HL-60 (cell line): Measurements from ENCODE around the gene PRPH2.
"Not testable (repeated sequence)": the region's sequence is repeated elsewhere in the genome, so short reads cannot be mapped to it uniquely, and the experiment has no call there.

Experiments used
- DNase-seq, 2 experiments: peaks; one replicate each; pipeline ENCODE4 v3.0.0-alpha.2; 2010 to 2020; ENCODE audit warnings: low read depth in 1 of 2, low spot score in 1 of 2
- H3K27ac ChIP-seq: fragments of 250-450 bp; sonication (Bioruptor Pico); replicated peaks from 2 replicates; pipeline ENCODE4 v1.5.1; 2020; ENCODE audit warnings: mild to moderate bottlenecking, moderate library complexity
- H3K27me3 ChIP-seq: fragments of 250-450 bp; sonication (Bioruptor Pico); 2 replicates; pipeline ENCODE4 v1.5.1; 2021; ENCODE audit warnings: mild to moderate bottlenecking, moderate library complexity; ENCODE audit not compliant: insufficient read depth, poor library complexity, severe bottlenecking
- H3K4me3 ChIP-seq: replicated peaks from 2 replicates; pipeline ENCODE4 v1.5.1; 2011; ENCODE audit warnings: mild to moderate bottlenecking, control low read depth, low read length; ENCODE audit not compliant: insufficient read depth
- GABPA ChIP-seq: IDR thresholded peaks from 2 replicates; pipeline ENCODE4 v1.6.1; 2012; ENCODE audit warnings: low read depth
- POLR2AphosphoS5 ChIP-seq: IDR thresholded peaks from 2 replicates; pipeline ENCODE4 v1.6.1; 2012; ENCODE audit warnings: low read depth
- SPI1 ChIP-seq: IDR thresholded peaks from 2 replicates; pipeline ENCODE4 v1.6.1; 2012; ENCODE audit warnings: low read depth, mild to moderate bottlenecking, borderline replicate concordance
- TF ChIP-seq, protein P1 (sequence below): IDR thresholded peaks from 2 replicates; pipeline ENCODE4 v1.6.1; 2012; ENCODE audit warnings: low read depth; ENCODE audit not compliant: insufficient replicate concordance
- TF ChIP-seq, protein P2 (sequence below): IDR thresholded peaks from one replicate; pipeline ENCODE4 v1.5.1; 2011; ENCODE audit warnings: low read length, control low read depth, inconsistent platforms; ENCODE audit not compliant: insufficient read depth

PRPH2 gene

DNA sequence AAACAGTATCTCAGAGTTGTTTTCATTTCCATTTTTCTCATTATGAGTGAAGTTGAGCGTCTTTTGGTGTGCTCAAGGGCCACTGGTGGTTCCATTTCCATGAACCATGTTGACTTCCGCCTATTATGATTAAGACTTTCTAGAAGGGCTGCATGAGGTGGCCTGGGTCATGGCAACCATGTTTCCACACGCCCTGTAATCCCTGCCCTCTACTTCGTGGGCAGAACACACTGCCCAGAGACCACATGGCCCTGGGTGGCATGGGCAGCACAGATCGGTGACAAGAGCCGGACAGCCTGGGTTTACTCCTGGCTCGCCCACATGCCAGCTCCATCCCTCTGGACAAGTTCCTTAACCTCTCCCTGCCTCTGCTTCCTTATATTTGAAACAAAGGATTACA lies 14.8 kb downstream of the PRPH2 start:
- no peak for TF ChIP-seq GABPA
- no peak for TF ChIP-seq POLR2AphosphoS5
- no peak for TF ChIP-seq SPI1
- TF ChIP-seq, protein P1, sequence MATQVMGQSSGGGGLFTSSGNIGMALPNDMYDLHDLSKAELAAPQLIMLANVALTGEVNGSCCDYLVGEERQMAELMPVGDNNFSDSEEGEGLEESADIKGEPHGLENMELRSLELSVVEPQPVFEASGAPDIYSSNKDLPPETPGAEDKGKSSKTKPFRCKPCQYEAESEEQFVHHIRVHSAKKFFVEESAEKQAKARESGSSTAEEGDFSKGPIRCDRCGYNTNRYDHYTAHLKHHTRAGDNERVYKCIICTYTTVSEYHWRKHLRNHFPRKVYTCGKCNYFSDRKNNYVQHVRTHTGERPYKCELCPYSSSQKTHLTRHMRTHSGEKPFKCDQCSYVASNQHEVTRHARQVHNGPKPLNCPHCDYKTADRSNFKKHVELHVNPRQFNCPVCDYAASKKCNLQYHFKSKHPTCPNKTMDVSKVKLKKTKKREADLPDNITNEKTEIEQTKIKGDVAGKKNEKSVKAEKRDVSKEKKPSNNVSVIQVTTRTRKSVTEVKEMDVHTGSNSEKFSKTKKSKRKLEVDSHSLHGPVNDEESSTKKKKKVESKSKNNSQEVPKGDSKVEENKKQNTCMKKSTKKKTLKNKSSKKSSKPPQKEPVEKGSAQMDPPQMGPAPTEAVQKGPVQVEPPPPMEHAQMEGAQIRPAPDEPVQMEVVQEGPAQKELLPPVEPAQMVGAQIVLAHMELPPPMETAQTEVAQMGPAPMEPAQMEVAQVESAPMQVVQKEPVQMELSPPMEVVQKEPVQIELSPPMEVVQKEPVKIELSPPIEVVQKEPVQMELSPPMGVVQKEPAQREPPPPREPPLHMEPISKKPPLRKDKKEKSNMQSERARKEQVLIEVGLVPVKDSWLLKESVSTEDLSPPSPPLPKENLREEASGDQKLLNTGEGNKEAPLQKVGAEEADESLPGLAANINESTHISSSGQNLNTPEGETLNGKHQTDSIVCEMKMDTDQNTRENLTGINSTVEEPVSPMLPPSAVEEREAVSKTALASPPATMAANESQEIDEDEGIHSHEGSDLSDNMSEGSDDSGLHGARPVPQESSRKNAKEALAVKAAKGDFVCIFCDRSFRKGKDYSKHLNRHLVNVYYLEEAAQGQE = no peak
- TF ChIP-seq, protein P2, sequence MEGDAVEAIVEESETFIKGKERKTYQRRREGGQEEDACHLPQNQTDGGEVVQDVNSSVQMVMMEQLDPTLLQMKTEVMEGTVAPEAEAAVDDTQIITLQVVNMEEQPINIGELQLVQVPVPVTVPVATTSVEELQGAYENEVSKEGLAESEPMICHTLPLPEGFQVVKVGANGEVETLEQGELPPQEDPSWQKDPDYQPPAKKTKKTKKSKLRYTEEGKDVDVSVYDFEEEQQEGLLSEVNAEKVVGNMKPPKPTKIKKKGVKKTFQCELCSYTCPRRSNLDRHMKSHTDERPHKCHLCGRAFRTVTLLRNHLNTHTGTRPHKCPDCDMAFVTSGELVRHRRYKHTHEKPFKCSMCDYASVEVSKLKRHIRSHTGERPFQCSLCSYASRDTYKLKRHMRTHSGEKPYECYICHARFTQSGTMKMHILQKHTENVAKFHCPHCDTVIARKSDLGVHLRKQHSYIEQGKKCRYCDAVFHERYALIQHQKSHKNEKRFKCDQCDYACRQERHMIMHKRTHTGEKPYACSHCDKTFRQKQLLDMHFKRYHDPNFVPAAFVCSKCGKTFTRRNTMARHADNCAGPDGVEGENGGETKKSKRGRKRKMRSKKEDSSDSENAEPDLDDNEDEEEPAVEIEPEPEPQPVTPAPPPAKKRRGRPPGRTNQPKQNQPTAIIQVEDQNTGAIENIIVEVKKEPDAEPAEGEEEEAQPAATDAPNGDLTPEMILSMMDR = no peak
- H3K4me3 ChIP-seq = no peak overlapping the region
- no peaks in the 10 kb centered on the region for H3K27me3 ChIP-seq
- no peak overlapping the region for H3K27ac ChIP-seq
- DNase-seq = no peak

DNA sequence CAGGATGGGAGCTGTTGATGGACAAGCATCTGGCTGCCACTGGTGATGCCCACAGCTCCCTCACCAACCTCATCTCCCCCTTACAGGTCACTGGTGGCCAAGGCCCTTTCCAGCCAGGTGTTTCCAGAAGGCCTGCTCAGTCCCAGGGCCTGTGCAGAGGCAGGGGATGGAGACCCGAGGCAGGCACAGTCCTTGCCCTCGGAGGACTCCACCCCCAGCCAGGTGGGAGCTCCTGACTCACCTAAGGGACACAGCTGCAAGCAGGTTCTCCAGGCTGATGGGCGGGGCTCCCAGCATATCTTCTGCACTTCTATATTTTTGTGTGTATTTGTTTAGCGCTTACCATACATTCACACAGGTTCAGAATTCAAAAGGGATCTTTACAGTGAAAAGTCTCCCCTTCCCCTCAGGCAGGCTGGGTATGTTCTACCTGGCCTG lies 17.4 kb downstream of the PRPH2 start:
- DNase-seq = no peak
- Histone ChIP-seq H3K27me3 (no peaks in the 10 kb centered on the region), H3K27ac (no peak overlapping the region), H3K4me3 (no peak overlapping the region)
- TF ChIP-seq POLR2AphosphoS5 (no peak), SPI1 (no peak), GABPA (no peak)
- TF ChIP-seq, protein P1 = no peak
- TF ChIP-seq, protein P2 = no peak

DNA sequence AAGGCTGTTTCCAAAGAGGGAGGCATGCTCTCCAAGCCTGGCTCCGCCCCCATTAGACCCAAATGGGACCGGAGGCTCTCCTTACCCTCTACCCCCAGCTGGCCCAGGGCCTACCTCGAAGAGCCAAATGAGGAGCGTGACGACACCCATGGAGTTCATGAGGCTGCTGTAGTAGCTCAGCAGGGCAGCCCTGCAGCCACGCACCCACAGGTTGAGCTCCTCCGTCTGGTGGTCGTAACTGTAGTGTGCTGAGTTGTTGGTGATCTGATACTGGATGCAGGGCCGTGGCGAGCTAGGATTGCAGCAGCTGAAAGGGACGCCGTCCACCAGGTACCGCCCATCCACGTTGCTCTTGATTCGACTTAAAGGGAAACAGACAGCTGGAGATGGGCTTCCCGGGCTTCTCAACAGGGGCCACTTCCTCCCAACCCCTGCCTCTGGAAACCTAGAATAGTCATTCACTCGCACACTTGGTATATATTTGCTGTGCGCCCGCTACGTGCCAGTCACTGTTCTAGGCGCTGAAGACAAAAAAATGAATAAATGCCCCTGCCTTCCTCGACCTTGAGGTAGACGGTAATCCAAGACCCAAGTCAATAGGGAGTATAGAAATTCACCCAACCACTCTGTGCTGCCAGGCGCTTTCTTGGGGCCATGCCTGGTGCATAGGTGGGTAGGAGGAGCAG lies 18.0 kb downstream of the PRPH2 start:
- Histone ChIP-seq H3K4me3 (no peak overlapping the region), H3K27me3 (no peaks in the 10 kb centered on the region), H3K27ac (no peak overlapping the region)
- no peak for DNase-seq
- TF ChIP-seq, protein P1 = no peak
- TF ChIP-seq SPI1 (no peak), POLR2AphosphoS5 (no peak), GABPA (no peak)
- TF ChIP-seq, protein P2 = no peak

DNA sequence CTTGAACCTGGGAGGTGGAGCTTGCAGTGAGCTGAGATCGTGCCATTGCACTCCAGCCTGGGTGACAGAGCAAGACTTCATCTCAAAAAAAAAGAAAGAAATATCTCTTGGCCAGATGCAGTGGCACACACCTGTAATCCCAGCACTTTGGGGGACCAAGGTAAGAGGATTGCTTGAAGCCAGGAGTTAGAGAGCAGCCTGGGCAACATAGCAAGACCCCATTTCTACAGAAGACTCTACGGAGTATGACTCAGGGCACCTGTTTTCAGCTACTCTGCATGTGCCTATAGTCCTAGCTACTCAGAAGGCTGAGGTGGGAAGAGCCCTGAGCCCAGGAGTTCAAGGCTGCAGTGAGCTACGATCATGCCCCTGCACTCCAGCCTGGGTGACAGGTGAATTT lies 19.6 kb downstream of the PRPH2 start:
- not testable (repeated sequence) for DNase-seq, H3K4me3 ChIP-seq, H3K27ac ChIP-seq

More for the DNA sequence above, 19.6 kb downstream of the PRPH2 start:
- H3K27me3 ChIP-seq = not testable (repeated sequence)
